NCI-H1436 (cell line): Measurements from ENCODE around the gene CYP8B1.

Experiments
- DNase-seq: peaks from one replicate; lab custom pipeline; 2025; lab: John Stamatoyannopoulos, UW

Gene CYP8B1

GRCh38 chr3:42875325-42876151, at the start of gene CYP8B1:
CYP8B1 (minus strand) TSS chr3:42875879; CDS start chr3:42875816, 63 bp downstream.
- DNase-seq: no peak

- no peak for DNase-seq
These were observed 47.9 kb upstream of the CYP8B1 start for GRCh38 chr3:42923606-42924005.

- no peak for DNase-seq
These were observed 39.3 kb upstream of the CYP8B1 start for GRCh38 chr3:42914771-42915515.

GRCh38 chr3:42911551-42911950, 35.9 kb upstream of the CYP8B1 start:
- DNase-seq: no peak

- DNase-seq: no peak
These were observed 33.0 kb upstream of the CYP8B1 start for GRCh38 chr3:42908675-42909074.

- DNase-seq: no peak
These were observed 31.1 kb upstream of the CYP8B1 start for GRCh38 chr3:42906848-42907183.

GRCh38 chr3:42906070-42906847, 30.6 kb upstream of the CYP8B1 start, which contains the start of gene ZNF662:
ZNF662 (plus strand) TSS chr3:42906142; CDS start chr3:42908115, 1,973 bp downstream.
- peak; percentile 3 for DNase-seq

- no peak for DNase-seq
These were observed 30.0 kb upstream of the CYP8B1 start for GRCh38 chr3:42905740-42906069.

- no peak for DNase-seq
These were observed 28.4 kb upstream of the CYP8B1 start for GRCh38 chr3:42904076-42904475.

- no peak for DNase-seq
These were observed 26.6 kb upstream of the CYP8B1 start for GRCh38 chr3:42902257-42902656.

- DNase-seq: no peak
These were observed 25.4 kb upstream of the CYP8B1 start for GRCh38 chr3:42901073-42901415.

- DNase-seq: no peak
These were observed 24.8 kb upstream of the CYP8B1 start for GRCh38 chr3:42900226-42901072.

GRCh38 chr3:42898896-42899675, 23.4 kb upstream of the CYP8B1 start:
- no peak for DNase-seq

GRCh38 chr3:42895580-42895868, 19.8 kb upstream of the CYP8B1 start:
- no peak for DNase-seq

GRCh38 chr3:42894698-42895579, 19.3 kb upstream of the CYP8B1 start:
- no peak for DNase-seq

GRCh38 chr3:42892807-42893206, 17.1 kb upstream of the CYP8B1 start:
- no peak for DNase-seq

GRCh38 chr3:42892169-42892568, 16.5 kb upstream of the CYP8B1 start:
- no peak for DNase-seq

GRCh38 chr3:42891042-42891441, 15.4 kb upstream of the CYP8B1 start:
- DNase-seq: no peak

GRCh38 chr3:42887084-42887483, 11.4 kb upstream of the CYP8B1 start:
- DNase-seq: no peak

GRCh38 chr3:42886294-42886822, 10.7 kb upstream of the CYP8B1 start:
- no peak for DNase-seq
